ENCODE data around the gene TBL2.
"Not testable (repeated sequence)": the region's sequence is repeated elsewhere in the genome, so short reads cannot be mapped to it uniquely, and the experiment has no call there.

The TBL2 gene

GRCh38 chr7:73532224-73532623 is 46.2 kb downstream of the TBL2 start:
- DNase-seq: no peak

GRCh38 chr7:73530800-73531199 is 47.6 kb downstream of the TBL2 start:
- DNase-seq: no peak

- peak; percentile 10 for DNase-seq
These were observed 51.2 kb downstream of the TBL2 start for GRCh38 chr7:73526896-73527821.

- not testable (repeated sequence) for DNase-seq
These were observed 52.3 kb downstream of the TBL2 start for GRCh38 chr7:73526158-73526494.

GRCh38 chr7:73522105-73522872 is 56.1 kb downstream of the TBL2 start, which contains the start of gene BAZ1B:
Gene BAZ1B (minus strand): TSS chr7:73522293. CDS start chr7:73521933, 360 bp downstream.
- DNase-seq: peak; percentile 98

- DNase-seq: peak; percentile 68
These were observed 56.7 kb downstream of the TBL2 start for GRCh38 chr7:73521636-73522104.

- DNase-seq: no peak
These were observed 57.4 kb downstream of the TBL2 start for GRCh38 chr7:73520673-73521635.

GRCh38 chr7:73519867-73520672 is 58.3 kb downstream of the TBL2 start:
- no peak for DNase-seq

GRCh38 chr7:73518470-73518869 is 59.9 kb downstream of the TBL2 start:
- DNase-seq: no peak
